H9 (cell line): Measurements from ENCODE around the gene FGF10. TPM values are rescaled to one million over a fixed set of nuclear protein-coding genes. Genes with fewer than 3 reads are reported as not detected.

Experiments
- DNase-seq: peaks from one replicate; pipeline ENCODE4 v3.0.0-alpha.2; 2017
- H2AFZ ChIP-seq: one replicate; pipeline ENCODE4 v1.6.1; 2013; ENCODE audit warnings: mild to moderate bottlenecking, low read length, control low read depth, moderate library complexity
- H2AK5ac ChIP-seq: 2 replicates; pipeline ENCODE4 v1.6.1; 2013; ENCODE audit warnings: low read length, control low read depth, mixed read lengths; ENCODE audit not compliant: insufficient read length
- H2BK120ac ChIP-seq: one replicate; pipeline ENCODE4 v1.6.1; 2013; ENCODE audit warnings: low read depth, mild to moderate bottlenecking, low read length, control low read depth, inconsistent platforms; ENCODE audit not compliant: poor library complexity, severe bottlenecking
- H2BK12ac ChIP-seq: 2 replicates; pipeline ENCODE4 v1.6.1; 2013; ENCODE audit warnings: low read length, control low read depth, mixed read lengths, low read depth; ENCODE audit not compliant: insufficient read length
- H2BK15ac ChIP-seq: 2 replicates; pipeline ENCODE4 v1.6.1; 2013; ENCODE audit warnings: low read depth, low read length, control low read depth
- H2BK20ac ChIP-seq: one replicate; pipeline ENCODE4 v1.6.1; 2013; ENCODE audit warnings: low read depth, mild to moderate bottlenecking, low read length, control low read depth, inconsistent platforms; ENCODE audit not compliant: poor library complexity, severe bottlenecking
- H2BK5ac ChIP-seq: 2 replicates; pipeline ENCODE4 v1.6.1; 2013; ENCODE audit warnings: low read length, control low read depth, mixed read lengths; ENCODE audit not compliant: insufficient read length
- H3K14ac ChIP-seq: 2 replicates; pipeline ENCODE4 v1.6.1; 2013; ENCODE audit warnings: low read length, control low read depth; ENCODE audit not compliant: insufficient read depth
- H3K18ac ChIP-seq: 2 replicates; pipeline ENCODE4 v1.6.1; 2013; ENCODE audit warnings: low read depth, mild to moderate bottlenecking, mixed read lengths, low read length, control low read depth; ENCODE audit not compliant: insufficient read length
- H3K23ac ChIP-seq: 2 replicates; pipeline ENCODE4 v1.6.1; 2013; ENCODE audit warnings: low read length, control low read depth, mixed read lengths, low read depth; ENCODE audit not compliant: insufficient read length
- H3K23me2 ChIP-seq: 2 replicates; pipeline ENCODE4 v1.6.1; 2013; ENCODE audit warnings: low read depth, mild to moderate bottlenecking, mixed read lengths, low read length, control low read depth; ENCODE audit not compliant: insufficient read length, poor library complexity, severe bottlenecking
- H3K27ac ChIP-seq: 2 replicates; pipeline ENCODE4 v1.5.1; 2013; ENCODE audit warnings: low read length, control low read depth, mixed read lengths, low read depth; ENCODE audit not compliant: insufficient read length
- H3K27me3 ChIP-seq: 2 replicates; pipeline ENCODE4 v1.6.1; 2013; ENCODE audit warnings: low read length, control low read depth, inconsistent platforms; ENCODE audit not compliant: insufficient read depth
- H3K4ac ChIP-seq: 2 replicates; pipeline ENCODE4 v1.6.1; 2013; ENCODE audit warnings: low read depth, mild to moderate bottlenecking, control low read depth, inconsistent platforms, low read length, moderate library complexity
- H3K4me1 ChIP-seq: 2 replicates; pipeline ENCODE4 v1.6.1; 2013; ENCODE audit warnings: low read length, control low read depth, inconsistent platforms; ENCODE audit not compliant: insufficient read depth
- H3K4me2 ChIP-seq: 2 replicates; pipeline ENCODE4 v1.6.1; 2013; ENCODE audit warnings: low read length, control low read depth, mixed read lengths; ENCODE audit not compliant: insufficient read length, insufficient read depth
- H3K56ac ChIP-seq: 2 replicates; pipeline ENCODE4 v1.6.1; 2013; ENCODE audit warnings: low read depth, mild to moderate bottlenecking, mixed read lengths, low read length, control low read depth; ENCODE audit not compliant: insufficient read length
- H3K79me1 ChIP-seq: 2 replicates; pipeline ENCODE4 v1.6.1; 2013; ENCODE audit warnings: low read depth, mild to moderate bottlenecking, moderate library complexity, low read length, control low read depth, inconsistent platforms; ENCODE audit not compliant: insufficient read depth, poor library complexity, severe bottlenecking
- H3K79me2 ChIP-seq: 2 replicates; pipeline ENCODE4 v1.6.1; 2013; ENCODE audit warnings: low read length, control low read depth, inconsistent platforms; ENCODE audit not compliant: insufficient read depth
- H3K9ac ChIP-seq: 2 replicates; pipeline ENCODE4 v1.6.1; 2013; ENCODE audit warnings: low read length, control low read depth, mixed read lengths; ENCODE audit not compliant: insufficient read length; ENCODE audit errors: extremely low read depth
- H3K9me3 ChIP-seq: one replicate; pipeline ENCODE4 v1.6.1; 2013; ENCODE audit warnings: low read depth, low read length, inconsistent platforms; ENCODE audit not compliant: control insufficient read depth
- H3T11ph ChIP-seq: one replicate; pipeline ENCODE4 v1.6.1; 2013; ENCODE audit warnings: mild to moderate bottlenecking, low read length, control low read depth, inconsistent platforms
- H4K20me1 ChIP-seq: one replicate; pipeline ENCODE4 v1.6.1; 2013; ENCODE audit not compliant: control insufficient read depth, insufficient read length, insufficient read depth
- H4K5ac ChIP-seq: 2 replicates; pipeline ENCODE4 v1.6.1; 2013; ENCODE audit warnings: low read depth, mild to moderate bottlenecking, mixed read lengths, low read length, control low read depth; ENCODE audit not compliant: insufficient read length
- H4K8ac ChIP-seq: replicated peaks from 2 replicates; pipeline ENCODE4 v1.6.1; 2013; ENCODE audit warnings: low read length, control low read depth, mixed read lengths, low read depth; ENCODE audit not compliant: insufficient read length
- H4K91ac ChIP-seq: 2 replicates; pipeline ENCODE4 v1.6.1; 2013; ENCODE audit warnings: low read depth, mild to moderate bottlenecking, moderate library complexity, mixed read lengths, low read length, control low read depth; ENCODE audit not compliant: insufficient read length
- H3K27ac Mint-ChIP-seq, 3 experiments: 2 replicates in 2 of 3; 3 replicates in 1 of 3; pipeline ENCODE4 v1.8.0; 2020 to 2021; ENCODE audit warnings: mixed read lengths in 3 of 3, mild to moderate bottlenecking in 1 of 3, moderate library complexity in 1 of 3
- H3K27me3 Mint-ChIP-seq: 2 replicates; pipeline ENCODE4 v1.8.0; 2021; ENCODE audit warnings: low read depth, mild to moderate bottlenecking, moderate library complexity, mixed read lengths
- H3K36me3 Mint-ChIP-seq, 3 experiments: 2 replicates in 2 of 3; 3 replicates in 1 of 3; pipeline ENCODE4 v1.8.0; 2020 to 2021; ENCODE audit warnings: low read depth in 3 of 3, mixed read lengths in 3 of 3; ENCODE audit not compliant: insufficient read depth in 1 of 3
- H3K4me1 Mint-ChIP-seq, 2 experiments: 2 replicates each; pipeline ENCODE4 v1.8.0; 2020; ENCODE audit warnings: mixed read lengths in 2 of 2
- H3K4me3 Mint-ChIP-seq, 2 experiments: 2 replicates in 1 of 2; 3 replicates in 1 of 2; pipeline ENCODE4 v1.8.0; 2020 to 2021; ENCODE audit warnings: mild to moderate bottlenecking in 2 of 2, mixed read lengths in 2 of 2, moderate library complexity in 1 of 2
- H3K9me3 Mint-ChIP-seq, 2 experiments: 2 replicates in 1 of 2; 3 replicates in 1 of 2; pipeline ENCODE4 v1.8.0; 2020; ENCODE audit warnings: mild to moderate bottlenecking in 2 of 2, mixed read lengths in 2 of 2, moderate library complexity in 1 of 2
- WGBS: extraction: QIAGEN DNeasy Blood & Tissue Kit; methylation state at CpG from one replicate; pipeline ENCODE4 v1.1.7; 2013; ENCODE audit warnings: missing lambda C conversion rate, low lambda C conversion rate, mixed read lengths; ENCODE audit not compliant: insufficient read length; ENCODE audit errors: extremely low coverage; 5-methylcytosine and 5-hydroxymethylcytosine counted together
- total RNA-seq: library from RNA; stranded (reverse); gene quantifications from 2 replicates; pipeline ENCODE4 v1.2.1, GENCODE V29; 2021
- TF ChIP-seq, protein P1 (sequence below): fragments of 200-600 bp; sonication (generic); conservative IDR thresholded peaks from 3 replicates; pipeline ENCODE4 v1.8.0; 2021; ENCODE audit warnings: antibody characterized with exemption, mild to moderate bottlenecking

FGF10 gene
- total RNA-seq, 1 experiment from 2014 or later = not detected

- no peak for DNase-seq
- Histone ChIP-seq H4K20me1 (no peaks in the 10 kb centered on the region), H2BK120ac (no peak overlapping the region), H3K79me2 (no peaks in the 10 kb centered on the region), H2BK15ac (no peak overlapping the region), H3K14ac (no peak overlapping the region), H2BK5ac (no peak overlapping the region), H3K27me3 (no peaks in the 10 kb centered on the region), H3K18ac (no peak overlapping the region), H4K5ac (no peak overlapping the region), H2AFZ (no peak overlapping the region), H3K9ac (no peak overlapping the region), H3K9me3 (no peaks in the 10 kb centered on the region), H2BK12ac (no peak overlapping the region), H2AK5ac (no peak overlapping the region), H3K27ac (no peak overlapping the region), H3K23ac (no peak overlapping the region), H4K8ac (no peak overlapping the region), H3K56ac (no peak overlapping the region), H2BK20ac (no peak overlapping the region), H3K4me1 (no peaks in the 10 kb centered on the region), H3T11ph (no peak overlapping the region), H3K4me2 (no peak overlapping the region), H3K4ac (no peak overlapping the region), H3K79me1 (no peaks in the 10 kb centered on the region), H4K91ac (no peak overlapping the region), H3K23me2 (no peaks in the 10 kb centered on the region)
- no peaks in the 10 kb centered on the region for H3K4me1 Mint-ChIP-seq
- TF ChIP-seq, protein P1, sequence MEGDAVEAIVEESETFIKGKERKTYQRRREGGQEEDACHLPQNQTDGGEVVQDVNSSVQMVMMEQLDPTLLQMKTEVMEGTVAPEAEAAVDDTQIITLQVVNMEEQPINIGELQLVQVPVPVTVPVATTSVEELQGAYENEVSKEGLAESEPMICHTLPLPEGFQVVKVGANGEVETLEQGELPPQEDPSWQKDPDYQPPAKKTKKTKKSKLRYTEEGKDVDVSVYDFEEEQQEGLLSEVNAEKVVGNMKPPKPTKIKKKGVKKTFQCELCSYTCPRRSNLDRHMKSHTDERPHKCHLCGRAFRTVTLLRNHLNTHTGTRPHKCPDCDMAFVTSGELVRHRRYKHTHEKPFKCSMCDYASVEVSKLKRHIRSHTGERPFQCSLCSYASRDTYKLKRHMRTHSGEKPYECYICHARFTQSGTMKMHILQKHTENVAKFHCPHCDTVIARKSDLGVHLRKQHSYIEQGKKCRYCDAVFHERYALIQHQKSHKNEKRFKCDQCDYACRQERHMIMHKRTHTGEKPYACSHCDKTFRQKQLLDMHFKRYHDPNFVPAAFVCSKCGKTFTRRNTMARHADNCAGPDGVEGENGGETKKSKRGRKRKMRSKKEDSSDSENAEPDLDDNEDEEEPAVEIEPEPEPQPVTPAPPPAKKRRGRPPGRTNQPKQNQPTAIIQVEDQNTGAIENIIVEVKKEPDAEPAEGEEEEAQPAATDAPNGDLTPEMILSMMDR = no peak
- H3K4me3 Mint-ChIP-seq = no peak overlapping the region
- H3K27me3 Mint-ChIP-seq = no peaks in the 10 kb centered on the region
- H3K36me3 Mint-ChIP-seq = no peaks in the 10 kb centered on the region
- no peaks in the 10 kb centered on the region for H3K9me3 Mint-ChIP-seq
- no CpG with 5 or more reads among the region's 3 CpGs for WGBS
- no peak overlapping the region for H3K27ac Mint-ChIP-seq
Measured at GRCh38 chr5:44412286-44412685, 23.1 kb upstream of the FGF10 start.
